HG02970 (cell line): ENCODE data around the gene TRAF2.

Experiments
- ATAC-seq: cut with Tn5 transposase; IDR thresholded peaks from one replicate; pipeline ENCODE4 v1.9.1; 2021; ENCODE audit warnings: mild to moderate bottlenecking, moderate library complexity, moderate number of reproducible peaks; ENCODE audit not compliant: unreplicated experiment, low FRiP score

The TRAF2 gene

GRCh38 chr9:136958473-136958872 is 72.2 kb downstream of the TRAF2 start:
- ATAC-seq = no peak

GRCh38 chr9:136958898-136959850 is 72.9 kb downstream of the TRAF2 start:
- ATAC-seq = no peak

GRCh38 chr9:136960212-136960937 is 74.1 kb downstream of the TRAF2 start:
- no peak for ATAC-seq

- ATAC-seq = no peak
Observed at GRCh38 chr9:136960938-136961275, 74.6 kb downstream of the TRAF2 start.

GRCh38 chr9:136961279-136962065 is 75.2 kb downstream of the TRAF2 start:
- ATAC-seq = no peak

GRCh38 chr9:136962163-136962562 is 75.8 kb downstream of the TRAF2 start:
- no peak for ATAC-seq

- ATAC-seq = no peak
Observed at GRCh38 chr9:136962701-136963248, 76.5 kb downstream of the TRAF2 start.

GRCh38 chr9:136963341-136963740 is 77.0 kb downstream of the TRAF2 start:
- no peak for ATAC-seq

- ATAC-seq = no peak
Observed at GRCh38 chr9:136963751-136964150, 77.4 kb downstream of the TRAF2 start.

- ATAC-seq = no peak
Observed at GRCh38 chr9:136964171-136964689, 77.9 kb downstream of the TRAF2 start.

GRCh38 chr9:136964833-136965422 is 78.6 kb downstream of the TRAF2 start:
- no peak for ATAC-seq

GRCh38 chr9:136965771-136966484 is 79.6 kb downstream of the TRAF2 start:
- no peak for ATAC-seq

- ATAC-seq = no peak
Observed at GRCh38 chr9:136968333-136969127, 82.2 kb downstream of the TRAF2 start.

GRCh38 chr9:136969150-136969549 is 82.8 kb downstream of the TRAF2 start:
- ATAC-seq = no peak

GRCh38 chr9:136969774-136970173 is 83.5 kb downstream of the TRAF2 start:
- no peak for ATAC-seq

GRCh38 chr9:136970361-136970760 is 84.0 kb downstream of the TRAF2 start:
- no peak for ATAC-seq

GRCh38 chr9:136971746-136972145 is 85.4 kb downstream of the TRAF2 start:
- no peak for ATAC-seq

GRCh38 chr9:136972335-136972734 is 86.0 kb downstream of the TRAF2 start:
- no peak for ATAC-seq

GRCh38 chr9:136972743-136973142 is 86.4 kb downstream of the TRAF2 start:
- no peak for ATAC-seq
